Measurements from ENCODE around the gene SH3D19. TPM values are rescaled to one million over a fixed set of nuclear protein-coding genes. Genes with fewer than 3 reads are reported as not detected.
A peak's percentile ranks its signal among the peaks of the same experiment; 100 is the strongest.

SH3D19 gene
- total and polyA plus RNA-seq, 5 donors = 46.7 to 123 (median 87.5) TPM

DNA sequence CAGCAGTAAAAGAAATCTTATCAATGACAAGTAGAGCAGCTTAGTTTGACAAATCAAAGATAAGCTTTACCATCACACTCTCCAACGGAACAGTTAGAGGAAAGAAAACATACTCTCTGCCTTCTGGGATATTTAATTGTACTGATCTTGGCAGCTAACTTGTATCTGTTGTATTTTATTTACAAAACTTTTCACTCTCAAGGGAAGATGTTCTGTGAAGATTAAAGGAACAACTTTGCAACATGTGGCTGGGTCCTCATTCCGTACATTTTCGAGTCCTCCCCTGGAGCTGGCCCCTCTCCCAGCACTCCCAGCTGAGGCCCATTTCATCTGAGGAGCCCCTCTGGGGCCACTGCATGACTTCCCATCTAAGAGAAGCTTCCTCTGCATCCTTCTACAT lies 151.5 kb downstream of the SH3D19 start:
- 22% methylated on average over 3 of the region's 3 CpGs for WGBS
- DNase-seq = peak; percentile 52 to 85 (median 62)
- intact Hi-C loops (cut with DNase I) = loop anchor here in 1 of 4 donors (10.0 kb wide), 1 partner anchor 51 kb away; no protein-coding TSS in a partner anchor

DNA sequence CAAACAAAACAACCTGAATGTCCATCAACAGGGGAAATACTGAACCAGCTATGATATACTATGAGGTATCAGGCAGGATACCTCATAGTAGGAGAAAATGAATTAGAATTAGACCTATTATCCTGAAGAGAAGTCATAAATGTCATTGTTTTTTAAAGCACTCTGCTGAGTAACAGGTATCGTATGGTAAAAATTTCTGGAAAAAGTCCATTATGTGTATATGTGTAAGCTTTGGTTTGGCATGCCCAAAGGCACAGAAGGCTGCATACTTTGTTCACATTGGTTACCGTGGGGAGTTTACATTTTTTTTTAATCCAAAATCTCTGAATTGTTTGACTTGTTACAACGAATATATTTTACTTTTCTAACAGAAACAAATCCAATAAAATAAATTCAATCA lies 155.5 kb downstream of the SH3D19 start:
- peaks cover 11% of the 10 kb centered on the region for H3K4me1 ChIP-seq (ENCODE audit: control insufficient read depth, insufficient read depth, low read length)
- no peak overlapping the region for H3K27ac ChIP-seq (ENCODE audit: low read length)
- ATAC-seq (no peak), DNase-seq (no peak)
- H3K9me3 ChIP-seq (ENCODE audit: control insufficient read depth, low read length) = no peaks in the 10 kb centered on the region
- intact Hi-C loops (cut with DNase I) = loop anchor here in 2 of 4 donors (10.0 kb wide), 1 partner anchor 55 kb away; no protein-coding TSS in a partner anchor
- H3K27me3 ChIP-seq (ENCODE audit: control insufficient read depth, insufficient read depth) = no peaks in the 10 kb centered on the region
- no peak overlapping the region for H3K4me3 ChIP-seq (ENCODE audit: low read length)
- WGBS = 70% methylated on average over 3 of the region's 3 CpGs

More for the DNA sequence above, 151.5 kb downstream of the SH3D19 start:
- H3K4me3 ChIP-seq (ENCODE audit: low read length) = no peak overlapping the region
- no peaks in the 10 kb centered on the region for H3K27me3 ChIP-seq (ENCODE audit: control insufficient read depth, insufficient read depth)
- ATAC-seq = peak; percentile 53 to 71
- peak overlapping the region; percentile 55 for H3K27ac ChIP-seq (ENCODE audit: low read length)
- H3K9me3 ChIP-seq (ENCODE audit: control insufficient read depth, low read length) = no peaks in the 10 kb centered on the region
- H3K4me1 ChIP-seq (ENCODE audit: control insufficient read depth, insufficient read depth, low read length) = peaks cover 11% of the 10 kb centered on the region

DNA sequence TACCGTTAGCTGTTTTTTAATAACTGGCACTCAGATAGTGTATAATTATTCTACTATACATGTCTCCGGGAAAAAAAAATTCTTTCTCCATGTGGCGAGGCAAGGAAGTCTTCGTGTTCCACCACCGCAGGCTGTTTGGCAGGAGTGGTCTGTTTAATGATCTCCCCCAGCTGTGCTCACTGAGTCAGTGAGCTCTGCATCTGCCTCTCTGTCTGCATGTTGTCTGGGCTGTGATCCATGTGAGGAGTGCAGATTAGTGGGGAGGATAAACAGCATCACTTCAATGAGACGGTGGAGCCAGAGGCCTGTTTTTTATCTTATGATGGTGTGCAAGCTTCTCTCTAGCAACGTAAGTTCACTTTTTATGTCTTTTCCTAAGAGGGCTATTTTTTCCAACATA lies 156.2 kb downstream of the SH3D19 start:
- Histone ChIP-seq H3K4me1 (ENCODE audit: control insufficient read depth, insufficient read depth, low read length) (peaks cover 6% of the 10 kb centered on the region), H3K9me3 (ENCODE audit: control insufficient read depth, low read length) (no peaks in the 10 kb centered on the region), H3K4me3 (ENCODE audit: low read length) (no peak overlapping the region), H3K27me3 (ENCODE audit: control insufficient read depth, insufficient read depth) (no peaks in the 10 kb centered on the region), H3K27ac (ENCODE audit: low read length) (no peak overlapping the region)
- ATAC-seq (peak; percentile 90 to 94), DNase-seq (peak; percentile 76 to 86 (median 79))
- WGBS = 37% methylated on average over 7 of the region's 7 CpGs
- intact Hi-C loops (cut with DNase I) = loop anchor here in 1 of 4 donors (10.0 kb wide), 1 partner anchor 56 kb away; no protein-coding TSS in a partner anchor

DNA sequence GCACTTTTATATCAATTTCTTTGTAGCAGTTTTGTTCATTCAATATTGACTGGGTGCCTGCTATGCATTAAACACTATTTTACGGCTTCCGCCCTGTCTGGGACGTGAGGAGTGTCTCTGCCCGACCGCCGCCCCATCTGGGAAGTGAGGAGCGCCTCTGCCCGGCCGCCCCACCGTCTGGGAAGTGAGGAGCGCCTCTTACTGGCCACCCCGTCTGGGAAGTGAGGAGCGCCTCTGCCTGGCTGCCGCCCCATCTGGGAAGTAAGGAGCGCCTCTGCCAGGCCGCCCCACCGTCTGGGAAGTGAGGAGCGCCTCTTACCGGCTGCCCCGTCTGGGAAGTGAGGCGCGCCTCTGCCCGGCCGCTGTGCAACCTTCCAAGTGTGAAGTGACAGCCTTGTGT lies 157.8 kb downstream of the SH3D19 start:
- H3K4me3 ChIP-seq (ENCODE audit: low read length) = no peak overlapping the region
- WGBS = 95% methylated on average over 24 of the region's 24 CpGs
- peaks cover 3% of the 10 kb centered on the region for H3K4me1 ChIP-seq (ENCODE audit: control insufficient read depth, insufficient read depth, low read length)
- intact Hi-C loops (cut with DNase I) = loop anchor here in 1 of 4 donors (10.0 kb wide), 1 partner anchor 57 kb away; no protein-coding TSS in a partner anchor
- DNase-seq = peak in 2 of 3 donors; percentile 48 to 56
- H3K27me3 ChIP-seq (ENCODE audit: control insufficient read depth, insufficient read depth) = no peaks in the 10 kb centered on the region
- no peak for ATAC-seq
- H3K27ac ChIP-seq (ENCODE audit: low read length) = no peak overlapping the region
- H3K9me3 ChIP-seq (ENCODE audit: control insufficient read depth, low read length) = no peaks in the 10 kb centered on the region

DNA sequence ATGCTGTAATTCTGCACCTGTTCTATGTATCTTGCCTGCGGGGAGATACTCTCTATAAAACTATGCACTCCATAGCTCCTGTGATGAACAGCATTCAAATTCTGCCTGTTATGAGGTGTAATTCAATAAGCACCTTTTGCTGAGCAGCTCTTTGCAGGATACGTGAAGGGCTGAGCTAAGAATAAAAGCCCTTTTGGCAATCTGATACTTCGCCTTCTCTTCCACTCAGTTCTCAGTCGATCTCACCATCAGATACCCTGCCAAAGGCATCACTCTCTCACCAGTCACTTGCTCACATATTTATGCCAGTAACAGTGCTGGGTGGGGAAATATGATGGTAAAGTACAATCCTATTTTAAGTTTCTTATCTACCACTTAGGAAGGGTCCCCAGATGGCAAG lies 158.8 kb downstream of the SH3D19 start:
- intact Hi-C loops (cut with DNase I) = loop anchor here in 1 of 4 donors (10.0 kb wide), 1 partner anchor 58 kb away; no protein-coding TSS in a partner anchor
- WGBS = 47% methylated on average over 4 of the region's 4 CpGs
- peaks cover 3% of the 10 kb centered on the region for H3K4me1 ChIP-seq (ENCODE audit: control insufficient read depth, insufficient read depth, low read length)
- no peak overlapping the region for H3K27ac ChIP-seq (ENCODE audit: low read length)
- DNase-seq (no peak), ATAC-seq (peak; percentile 67)
- H3K27me3 ChIP-seq (ENCODE audit: control insufficient read depth, insufficient read depth) = no peaks in the 10 kb centered on the region
- no peaks in the 10 kb centered on the region for H3K9me3 ChIP-seq (ENCODE audit: control insufficient read depth, low read length)
- no peak overlapping the region for H3K4me3 ChIP-seq (ENCODE audit: low read length)

DNA sequence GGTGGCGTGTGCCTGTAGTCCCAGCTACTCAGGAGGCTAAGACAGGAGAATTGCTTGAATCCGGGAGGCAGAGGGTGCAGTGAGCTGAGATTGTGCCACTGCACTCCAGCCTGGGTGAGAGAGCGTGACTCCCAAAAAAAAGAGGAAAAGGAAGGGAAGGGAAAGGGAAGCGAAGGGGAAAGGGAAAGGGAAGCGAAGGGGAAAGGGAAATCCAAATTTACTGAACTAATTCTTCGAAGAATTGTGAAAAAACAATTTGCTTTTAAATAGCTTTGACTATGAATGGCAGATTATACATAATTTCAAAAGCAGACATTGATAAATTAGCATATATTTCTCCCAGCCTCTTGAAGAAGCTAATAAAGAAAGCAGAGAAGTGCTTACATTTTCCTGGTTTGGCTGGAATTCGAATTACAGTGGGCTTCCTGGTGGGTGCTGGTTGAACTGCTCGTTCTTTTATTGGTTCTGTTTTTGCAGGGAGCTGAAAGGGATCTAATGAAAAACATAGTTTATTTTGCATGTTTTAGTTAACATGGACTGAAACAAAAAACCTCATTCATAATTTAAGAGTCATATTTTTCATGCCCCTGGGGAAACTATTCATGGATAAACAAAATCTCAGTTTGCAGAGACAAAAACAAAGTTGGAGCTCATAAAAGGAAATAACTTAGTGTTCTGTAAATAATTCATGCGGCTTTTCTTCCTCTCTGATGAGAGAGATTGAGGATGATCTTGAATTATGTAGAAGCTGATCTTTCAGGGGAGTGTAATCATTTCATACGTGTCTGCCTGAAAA lies 160.0 kb downstream of the SH3D19 start:
- 67% methylated on average over 10 of the region's 10 CpGs for WGBS
- no peak for ATAC-seq
- no peak overlapping the region for H3K4me3 ChIP-seq (ENCODE audit: low read length)
- H3K27me3 ChIP-seq (ENCODE audit: control insufficient read depth, insufficient read depth) = no peaks in the 10 kb centered on the region
- H3K9me3 ChIP-seq (ENCODE audit: control insufficient read depth, low read length) = no peaks in the 10 kb centered on the region
- H3K27ac ChIP-seq (ENCODE audit: low read length) = peak overlapping the region; percentile 89
- intact Hi-C loops (cut with DNase I) = loop anchor here in 1 of 4 donors (10.0 kb wide), 1 partner anchor 59 kb away; no protein-coding TSS in a partner anchor
- DNase-seq = no peak
- peaks cover 3% of the 10 kb centered on the region for H3K4me1 ChIP-seq (ENCODE audit: control insufficient read depth, insufficient read depth, low read length)

DNA sequence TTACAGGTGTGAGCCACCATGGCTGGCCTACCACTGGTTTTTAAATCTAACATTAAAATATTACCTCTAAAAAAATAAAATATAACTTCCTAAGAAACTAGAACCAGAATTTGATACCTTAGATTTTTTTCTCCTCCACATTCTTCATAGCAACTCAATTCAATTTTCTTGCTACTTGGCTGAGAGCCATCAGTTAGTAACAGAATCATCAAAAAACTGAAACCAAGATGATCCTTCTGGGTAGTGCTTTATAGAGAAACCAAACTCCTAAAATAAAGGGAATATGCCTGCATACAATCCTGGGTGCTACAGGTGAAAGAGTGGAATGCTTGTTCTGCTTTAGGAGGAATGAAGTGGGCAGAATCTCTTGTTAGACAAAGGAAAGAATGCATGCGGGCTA lies 161.6 kb downstream of the SH3D19 start:
- peaks cover 3% of the 10 kb centered on the region for H3K4me1 ChIP-seq (ENCODE audit: control insufficient read depth, insufficient read depth, low read length)
- ATAC-seq (no peak), DNase-seq (no peak)
- no peak overlapping the region for H3K4me3 ChIP-seq (ENCODE audit: low read length)
- no peaks in the 10 kb centered on the region for H3K27me3 ChIP-seq (ENCODE audit: control insufficient read depth, insufficient read depth)
- intact Hi-C loops (cut with DNase I) = loop anchor here in 1 of 4 donors (10.0 kb wide), 1 partner anchor 61 kb away; no protein-coding TSS in a partner anchor
- H3K27ac ChIP-seq (ENCODE audit: low read length) = no peak overlapping the region
- no peaks in the 10 kb centered on the region for H3K9me3 ChIP-seq (ENCODE audit: control insufficient read depth, low read length)
- 95% methylated on average over 1 of the region's 1 CpG for WGBS

DNA sequence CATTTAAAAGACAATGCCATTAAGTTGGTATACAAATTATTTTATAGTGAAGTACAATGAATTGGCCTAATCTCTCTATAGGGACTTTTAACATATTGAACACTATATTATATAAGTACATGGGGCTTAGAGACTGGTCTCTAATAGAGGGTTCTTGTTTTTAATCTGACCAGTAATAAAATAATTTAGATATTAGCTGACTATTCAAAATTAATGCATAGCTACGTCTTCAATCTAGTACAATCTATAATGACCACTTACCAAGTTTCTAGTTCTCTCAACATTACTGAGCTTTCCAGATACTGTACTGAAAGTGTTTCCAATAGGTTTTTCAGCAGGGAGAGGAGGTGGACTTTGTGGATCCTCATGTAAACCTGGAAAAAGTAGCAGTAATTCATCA lies 166.4 kb downstream of the SH3D19 start:
- Histone ChIP-seq H3K4me1 (ENCODE audit: control insufficient read depth, insufficient read depth, low read length) (no peaks in the 10 kb centered on the region), H3K4me3 (ENCODE audit: low read length) (no peak overlapping the region), H3K27ac (ENCODE audit: low read length) (no peak overlapping the region), H3K9me3 (ENCODE audit: control insufficient read depth, low read length) (no peaks in the 10 kb centered on the region), H3K27me3 (ENCODE audit: control insufficient read depth, insufficient read depth) (no peaks in the 10 kb centered on the region)
- DNase-seq (no peak), ATAC-seq (no peak)
- 96% methylated on average over 1 of the region's 1 CpG for WGBS
- intact Hi-C loops (cut with DNase I) = no loop called here

DNA sequence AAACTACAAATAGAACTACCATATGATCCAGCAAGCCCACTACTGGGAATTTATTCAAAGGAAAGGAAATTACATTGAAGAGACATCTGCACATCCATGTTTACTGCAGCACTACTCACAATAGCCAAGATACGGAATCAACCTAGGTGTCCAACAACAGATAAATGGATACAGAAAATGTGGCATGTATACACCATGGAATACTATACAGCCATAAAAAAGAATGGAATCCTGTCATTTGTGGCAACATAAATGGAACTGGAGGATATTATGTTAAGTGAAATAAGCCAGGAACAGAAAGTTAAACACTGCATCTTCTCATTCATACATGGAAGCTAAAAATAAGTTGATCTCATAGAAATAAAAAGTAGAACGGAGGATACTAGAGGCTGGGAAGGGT lies 167.9 kb downstream of the SH3D19 start:
- Histone ChIP-seq H3K4me3 (ENCODE audit: low read length) (no peak overlapping the region), H3K4me1 (ENCODE audit: control insufficient read depth, insufficient read depth, low read length) (no peaks in the 10 kb centered on the region), H3K27ac (ENCODE audit: low read length) (no peak overlapping the region), H3K9me3 (ENCODE audit: control insufficient read depth, low read length) (no peaks in the 10 kb centered on the region), H3K27me3 (ENCODE audit: control insufficient read depth, insufficient read depth) (no peaks in the 10 kb centered on the region)
- 97% methylated on average over 2 of the region's 2 CpGs for WGBS
- no peak for ATAC-seq
- DNase-seq = no peak
- intact Hi-C loops (cut with DNase I) = no loop called here

DNA sequence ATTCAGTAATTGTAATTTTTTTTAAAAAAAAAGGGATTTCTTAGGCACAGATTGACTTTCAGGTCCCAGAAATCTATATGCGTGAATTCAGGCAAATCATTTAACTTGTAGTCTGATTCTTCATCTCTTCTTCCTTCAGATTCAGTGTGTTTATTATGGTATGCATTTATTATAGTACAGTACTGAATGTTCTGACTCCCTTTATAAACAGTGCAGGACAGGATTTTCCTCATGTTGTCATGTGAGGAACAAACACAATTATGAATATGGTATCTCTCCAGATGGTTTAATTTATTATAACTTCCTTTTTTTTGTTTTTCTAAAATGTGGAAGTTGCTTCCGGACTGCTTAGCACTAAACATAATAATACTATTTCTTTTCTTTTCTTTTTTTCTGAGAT lies 171.8 kb downstream of the SH3D19 start:
- WGBS = 87% methylated on average over 2 of the region's 2 CpGs
- DNase-seq (no peak), ATAC-seq (no peak)
- Histone ChIP-seq H3K4me1 (ENCODE audit: control insufficient read depth, insufficient read depth, low read length) (no peaks in the 10 kb centered on the region), H3K27ac (ENCODE audit: low read length) (no peak overlapping the region), H3K27me3 (ENCODE audit: control insufficient read depth, insufficient read depth) (no peaks in the 10 kb centered on the region), H3K9me3 (ENCODE audit: control insufficient read depth, low read length) (no peaks in the 10 kb centered on the region), H3K4me3 (ENCODE audit: low read length) (no peak overlapping the region)
- intact Hi-C loops (cut with DNase I) = no loop called here

DNA sequence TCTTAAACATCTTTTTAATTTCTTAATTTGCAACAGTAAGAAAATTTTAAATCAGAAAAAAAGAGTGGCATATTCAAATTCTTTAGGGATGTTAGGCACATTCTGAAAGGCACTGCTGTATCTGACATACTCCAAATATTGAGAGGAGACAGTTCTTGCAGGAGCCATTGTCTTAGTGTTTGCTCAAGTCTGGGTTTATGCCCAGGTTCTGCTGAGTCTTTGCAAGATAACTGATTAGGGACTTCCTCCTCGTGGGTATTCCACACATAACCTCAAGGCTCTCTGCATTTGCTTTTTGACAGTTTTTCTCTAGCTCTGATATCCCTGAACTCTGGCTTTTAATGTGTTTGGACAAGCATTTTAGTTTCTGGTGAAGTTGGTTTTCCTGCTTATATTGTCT lies 173.4 kb downstream of the SH3D19 start:
- intact Hi-C loops (cut with DNase I) = no loop called here
- no peak for DNase-seq
- no peaks in the 10 kb centered on the region for H3K9me3 ChIP-seq (ENCODE audit: control insufficient read depth, low read length)
- no peaks in the 10 kb centered on the region for H3K27me3 ChIP-seq (ENCODE audit: control insufficient read depth, insufficient read depth)
- no peak overlapping the region for H3K27ac ChIP-seq (ENCODE audit: low read length)
- no peak overlapping the region for H3K4me3 ChIP-seq (ENCODE audit: low read length)
- no peaks in the 10 kb centered on the region for H3K4me1 ChIP-seq (ENCODE audit: control insufficient read depth, insufficient read depth, low read length)
- WGBS = 9% methylated on average over 1 of the region's 1 CpG
- ATAC-seq = no peak
